SK-N-SH treated with all-trans-retinoic acid at 6 μM for 48 hours (cell line): Measurements from ENCODE around the gene JAM2.
"Not testable (repeated sequence)": the region's sequence is repeated elsewhere in the genome, so short reads cannot be mapped to it uniquely, and the experiment has no call there.

Experiments
- ARNTL ChIP-seq: fragments of 450-650 bp; formaldehyde crosslinking; IDR thresholded peaks from 2 replicates; pipeline ENCODE4 v1.5.0; 2020; ENCODE audit warnings: low read depth, mild to moderate bottlenecking, moderate library complexity, borderline replicate concordance
- BACH2 ChIP-seq: fragments of 250-450 bp; sonication (Bioruptor Pico); IDR thresholded peaks from 2 replicates; pipeline ENCODE4 v1.9.0; 2021; ENCODE audit warnings: mild to moderate bottlenecking, borderline replicate concordance
- CSDC2 ChIP-seq: fragments of 250-450 bp; sonication (Bioruptor Pico); IDR thresholded peaks from 2 replicates; pipeline ENCODE4 v1.5.0; 2020; ENCODE audit warnings: mild to moderate bottlenecking, moderate library complexity
- GLIS3 ChIP-seq: fragments of 250-450 bp; sonication (Bioruptor Pico); IDR thresholded peaks from 2 replicates; pipeline ENCODE4 v1.5.0; 2020; ENCODE audit warnings: mild to moderate bottlenecking, moderate library complexity
- PPARA ChIP-seq: fragments of 250-450 bp; sonication (Bioruptor Pico); IDR thresholded peaks from 2 replicates; pipeline ENCODE4 v1.5.0; 2020; ENCODE audit warnings: mild to moderate bottlenecking, borderline replicate concordance
- SNAI2 ChIP-seq: fragments of 250-450 bp; sonication (Bioruptor Pico); IDR thresholded peaks from 2 replicates; pipeline ENCODE4 v1.5.0; 2020; ENCODE audit warnings: mild to moderate bottlenecking, moderate library complexity
- TCF4 ChIP-seq: fragments of 250-450 bp; sonication (Bioruptor Pico); IDR thresholded peaks from 2 replicates; pipeline ENCODE4 v1.8.0; 2021; ENCODE audit warnings: mild to moderate bottlenecking, moderate library complexity, borderline replicate concordance
- ZC3H10 ChIP-seq: fragments of 250-450 bp; sonication (Bioruptor Pico); IDR thresholded peaks from 2 replicates; pipeline ENCODE4 v1.5.1; 2021; ENCODE audit warnings: mild to moderate bottlenecking, moderate library complexity
- ZFP3 ChIP-seq: fragments of 250-450 bp; sonication (Bioruptor Pico); IDR thresholded peaks from 2 replicates; pipeline ENCODE4 v1.5.0; 2020; ENCODE audit warnings: mild to moderate bottlenecking, moderate library complexity
- ZFP30 ChIP-seq: fragments of 450-650 bp; formaldehyde crosslinking; IDR thresholded peaks from 2 replicates; pipeline ENCODE4 v1.5.0; 2022; ENCODE audit warnings: mild to moderate bottlenecking, moderate library complexity
- TF ChIP-seq, protein P1 (sequence below): fragments of 250-450 bp; sonication (Bioruptor Pico); IDR thresholded peaks from 2 replicates; pipeline ENCODE4 v1.8.0; 2020; ENCODE audit warnings: mild to moderate bottlenecking, moderate library complexity, borderline replicate concordance
- TF ChIP-seq, protein P2 (sequence below): fragments of 250-450 bp; sonication (Bioruptor Pico); IDR thresholded peaks from 2 replicates; pipeline ENCODE4 v1.5.1; 2020; ENCODE audit warnings: low read depth, mild to moderate bottlenecking, moderate library complexity

DNA sequence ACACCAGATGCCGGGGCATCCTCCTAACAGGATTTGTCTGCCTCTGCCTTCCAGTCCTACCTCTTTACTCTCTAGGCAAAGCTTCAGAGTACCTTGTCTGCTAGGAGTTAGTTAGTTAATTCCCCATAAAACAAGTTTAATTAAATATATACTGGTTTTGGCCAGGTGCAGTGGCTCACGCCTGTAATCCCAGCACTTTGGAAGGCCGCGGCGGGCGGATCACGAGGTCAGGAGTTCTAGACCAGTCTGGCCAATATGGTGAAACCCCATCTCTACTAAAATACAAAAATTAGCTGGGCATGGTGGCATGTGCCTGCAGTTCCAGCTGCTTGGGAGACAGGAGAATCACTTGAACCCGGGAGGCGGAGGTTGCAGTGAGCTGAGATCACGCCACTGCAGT is 75.0 kb downstream of the JAM2 start:
- not testable (repeated sequence) for TF ChIP-seq ZFP30 (CRISPR knock-in tag); ARNTL; BACH2 (CRISPR knock-in tag); PPARA (CRISPR knock-in tag); GLIS3; TCF4 (CRISPR knock-in tag); ZC3H10 (CRISPR knock-in tag); SNAI2 (CRISPR knock-in tag); CSDC2 (CRISPR knock-in tag); ZFP3 (CRISPR knock-in tag)
- TF ChIP-seq, protein P1, sequence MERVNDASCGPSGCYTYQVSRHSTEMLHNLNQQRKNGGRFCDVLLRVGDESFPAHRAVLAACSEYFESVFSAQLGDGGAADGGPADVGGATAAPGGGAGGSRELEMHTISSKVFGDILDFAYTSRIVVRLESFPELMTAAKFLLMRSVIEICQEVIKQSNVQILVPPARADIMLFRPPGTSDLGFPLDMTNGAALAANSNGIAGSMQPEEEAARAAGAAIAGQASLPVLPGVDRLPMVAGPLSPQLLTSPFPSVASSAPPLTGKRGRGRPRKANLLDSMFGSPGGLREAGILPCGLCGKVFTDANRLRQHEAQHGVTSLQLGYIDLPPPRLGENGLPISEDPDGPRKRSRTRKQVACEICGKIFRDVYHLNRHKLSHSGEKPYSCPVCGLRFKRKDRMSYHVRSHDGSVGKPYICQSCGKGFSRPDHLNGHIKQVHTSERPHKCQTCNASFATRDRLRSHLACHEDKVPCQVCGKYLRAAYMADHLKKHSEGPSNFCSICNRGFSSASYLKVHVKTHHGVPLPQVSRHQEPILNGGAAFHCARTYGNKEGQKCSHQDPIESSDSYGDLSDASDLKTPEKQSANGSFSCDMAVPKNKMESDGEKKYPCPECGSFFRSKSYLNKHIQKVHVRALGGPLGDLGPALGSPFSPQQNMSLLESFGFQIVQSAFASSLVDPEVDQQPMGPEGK (CRISPR knock-in tag) = not testable (repeated sequence)
- TF ChIP-seq, protein P2, sequence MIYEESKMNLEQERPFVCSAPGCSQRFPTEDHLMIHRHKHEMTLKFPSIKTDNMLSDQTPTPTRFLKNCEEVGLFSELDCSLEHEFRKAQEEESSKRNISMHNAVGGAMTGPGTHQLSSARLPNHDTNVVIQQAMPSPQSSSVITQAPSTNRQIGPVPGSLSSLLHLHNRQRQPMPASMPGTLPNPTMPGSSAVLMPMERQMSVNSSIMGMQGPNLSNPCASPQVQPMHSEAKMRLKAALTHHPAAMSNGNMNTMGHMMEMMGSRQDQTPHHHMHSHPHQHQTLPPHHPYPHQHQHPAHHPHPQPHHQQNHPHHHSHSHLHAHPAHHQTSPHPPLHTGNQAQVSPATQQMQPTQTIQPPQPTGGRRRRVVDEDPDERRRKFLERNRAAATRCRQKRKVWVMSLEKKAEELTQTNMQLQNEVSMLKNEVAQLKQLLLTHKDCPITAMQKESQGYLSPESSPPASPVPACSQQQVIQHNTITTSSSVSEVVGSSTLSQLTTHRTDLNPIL (CRISPR knock-in tag) = not testable (repeated sequence)
